Measurements from ENCODE around the gene ALDH1L1.
"Not testable (repeated sequence)": the region's sequence is repeated elsewhere in the genome, so short reads cannot be mapped to it uniquely, and the experiment has no call there.

ALDH1L1 gene

DNA sequence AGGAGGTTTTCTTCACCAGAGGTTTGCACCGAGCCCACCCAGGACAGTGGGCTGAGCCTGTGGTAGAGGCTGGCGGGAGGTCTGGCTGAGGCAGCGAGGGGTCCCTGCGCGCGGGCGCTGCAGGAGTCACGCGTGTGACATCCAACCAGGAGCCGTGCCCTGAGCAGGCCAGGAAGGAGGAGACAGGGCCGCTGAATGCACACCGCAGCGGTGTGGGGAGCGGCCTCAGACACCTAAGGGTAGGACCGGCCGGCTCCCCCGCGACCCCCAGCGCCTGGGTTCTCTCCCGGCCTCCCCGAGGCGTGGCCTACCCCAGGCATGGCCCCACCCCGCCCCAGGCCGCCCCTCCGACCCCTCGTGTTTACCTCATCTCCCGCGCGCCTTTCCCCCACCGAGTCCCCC, 96.9 kb downstream of the ALDH1L1 start:
- DNase-seq (ENCODE audit: low read depth): no peak

DNA sequence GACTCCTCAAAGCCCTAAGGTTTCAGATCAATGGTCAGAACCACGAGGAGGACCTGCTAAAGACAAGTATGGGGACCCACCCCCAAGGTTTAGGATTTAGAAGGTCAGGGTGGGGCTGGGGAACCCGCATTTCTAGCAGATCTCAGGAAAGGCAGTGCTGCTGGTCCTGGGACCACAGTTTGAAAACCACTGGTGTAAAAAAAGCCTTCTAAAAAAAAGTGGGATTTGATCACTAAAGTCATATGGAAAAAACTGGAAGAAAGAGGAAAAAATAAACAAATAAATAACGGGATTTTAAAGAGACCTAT, 97.3 kb downstream of the ALDH1L1 start:
- no peak for DNase-seq (ENCODE audit: low read depth)

DNA sequence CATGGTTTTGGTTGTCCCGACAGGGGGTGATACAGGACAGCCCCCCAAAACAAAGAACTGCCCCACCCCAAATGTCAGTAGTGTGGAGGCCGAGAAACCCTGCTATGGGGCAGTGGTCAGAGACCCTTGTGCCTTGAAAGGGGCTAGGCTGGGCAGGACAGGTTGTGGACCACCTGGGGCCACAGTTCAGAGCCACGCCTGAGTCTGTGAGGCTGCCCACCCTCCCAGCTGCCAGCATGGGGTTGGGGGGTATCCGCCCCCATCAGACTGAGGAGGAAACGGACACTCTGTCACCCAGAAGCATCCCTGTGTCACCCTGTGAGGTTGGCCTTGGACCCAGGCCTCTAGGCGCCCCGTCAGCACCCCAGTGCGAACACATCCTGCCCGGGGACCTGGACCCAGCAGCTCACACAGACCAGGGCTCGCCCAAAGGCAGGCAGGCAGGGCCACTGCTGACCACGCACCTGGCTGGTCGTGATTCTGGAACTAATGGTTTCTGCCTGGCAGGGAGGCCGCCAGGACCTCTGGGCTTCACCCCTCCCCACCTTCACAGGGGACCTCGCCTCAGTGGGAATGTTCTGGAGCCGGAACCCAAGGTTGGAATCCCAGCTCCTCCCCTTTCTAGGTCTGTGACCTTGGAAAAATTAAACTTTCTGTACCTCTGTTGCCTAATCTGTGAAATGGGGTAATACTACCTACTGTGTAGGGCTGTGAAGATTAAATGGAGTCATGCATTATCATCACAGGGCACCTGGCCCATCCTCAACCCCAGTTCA, 97.8 kb downstream of the ALDH1L1 start:
- no peak for DNase-seq (ENCODE audit: low read depth)

- DNase-seq (ENCODE audit: low read depth): no peak
Measured at GRCh38 chr3:126081618-126082361, 98.6 kb downstream of the ALDH1L1 start.

GRCh38 chr3:126080970-126081369, 99.4 kb downstream of the ALDH1L1 start:
- no peak for DNase-seq (ENCODE audit: low read depth)

- no peak for DNase-seq (ENCODE audit: low read depth)
Measured at GRCh38 chr3:126078866-126079265, 101.5 kb downstream of the ALDH1L1 start.

- no peak for DNase-seq (ENCODE audit: low read depth)
Measured at GRCh38 chr3:126077754-126078153, 102.6 kb downstream of the ALDH1L1 start.

GRCh38 chr3:126076140-126076539, 104.2 kb downstream of the ALDH1L1 start:
- no peak for DNase-seq (ENCODE audit: low read depth)

DNA sequence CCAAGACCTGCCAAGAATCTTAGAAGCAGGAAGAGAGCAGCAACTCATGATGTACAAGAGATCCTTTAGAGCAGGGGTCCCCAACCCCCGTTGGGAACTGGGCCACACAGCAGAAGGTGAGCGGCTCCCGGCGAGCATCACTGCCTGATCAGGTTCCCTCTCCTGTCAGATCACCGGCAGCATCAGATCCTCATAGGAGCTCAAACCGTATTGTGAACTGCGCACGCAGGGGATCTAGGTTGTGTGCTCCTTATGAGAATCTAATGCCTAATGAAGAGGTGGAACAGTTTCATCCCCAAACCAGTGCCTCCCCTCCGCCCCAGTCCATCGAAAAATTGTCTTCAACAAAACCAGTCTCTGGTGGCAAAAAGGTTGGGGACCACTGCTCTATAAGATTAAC, 110.2 kb downstream of the ALDH1L1 start:
- no peak for DNase-seq (ENCODE audit: low read depth)

DNA sequence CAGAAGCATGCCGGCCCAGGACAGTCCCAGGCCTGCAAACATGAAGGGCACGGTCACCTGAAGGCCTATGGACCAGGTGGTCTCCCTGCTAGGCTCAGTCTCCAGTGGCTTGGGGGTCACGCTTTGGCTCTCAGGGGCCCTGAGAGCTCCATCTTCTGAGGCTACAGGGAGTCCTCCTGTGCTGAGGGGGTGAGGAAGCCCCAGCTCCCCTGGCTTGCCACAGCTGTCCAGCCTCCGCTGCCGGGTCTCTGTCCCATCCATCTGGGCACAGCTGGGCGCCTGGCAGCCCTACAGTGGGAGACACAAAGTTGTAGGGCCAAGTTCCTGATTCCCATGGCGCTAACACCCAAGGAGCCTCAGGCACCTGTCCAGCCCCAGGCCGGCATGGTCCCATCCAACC, 112.4 kb downstream of the ALDH1L1 start:
- no peak for DNase-seq (ENCODE audit: low read depth)

DNA sequence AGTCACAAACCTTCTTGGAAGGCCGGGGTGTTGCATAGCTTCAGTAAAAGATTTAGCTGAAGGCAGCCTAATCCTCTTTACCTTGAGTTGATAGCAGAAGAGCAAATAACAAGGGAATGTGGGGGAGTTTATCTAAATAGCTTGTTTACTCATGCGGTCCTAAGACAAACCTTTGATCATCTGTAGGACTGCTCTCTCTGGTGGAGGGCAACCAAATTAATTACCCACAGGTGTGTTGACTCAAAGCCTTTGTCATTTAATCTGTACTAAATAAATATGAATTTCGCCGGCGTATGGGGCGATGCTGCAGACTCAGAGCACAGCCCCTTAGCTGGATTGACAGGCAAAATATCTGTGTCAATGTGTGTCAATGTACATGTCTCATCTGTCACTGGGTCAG, 113.7 kb downstream of the ALDH1L1 start:
- not testable (repeated sequence) for DNase-seq (ENCODE audit: low read depth)

DNA sequence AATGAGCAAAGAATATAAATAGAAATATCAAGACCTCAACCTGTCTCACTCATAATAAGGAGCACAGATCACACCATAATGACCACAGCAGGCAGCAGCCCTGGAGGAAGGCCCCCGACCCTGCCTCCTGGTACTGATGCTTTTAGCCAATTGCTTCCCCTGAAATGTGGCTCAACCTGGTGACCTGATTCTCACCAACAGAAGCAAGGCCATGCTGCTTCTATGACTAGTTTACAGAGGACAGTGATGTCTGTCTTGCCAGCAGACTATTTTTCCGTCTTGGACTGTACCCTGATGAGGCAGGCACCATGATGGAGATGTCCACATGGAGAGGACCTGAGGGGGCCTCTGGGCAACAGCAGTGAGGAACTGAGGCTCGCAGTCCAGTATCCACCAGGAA, 114.5 kb downstream of the ALDH1L1 start:
- DNase-seq (ENCODE audit: low read depth): no peak

DNA sequence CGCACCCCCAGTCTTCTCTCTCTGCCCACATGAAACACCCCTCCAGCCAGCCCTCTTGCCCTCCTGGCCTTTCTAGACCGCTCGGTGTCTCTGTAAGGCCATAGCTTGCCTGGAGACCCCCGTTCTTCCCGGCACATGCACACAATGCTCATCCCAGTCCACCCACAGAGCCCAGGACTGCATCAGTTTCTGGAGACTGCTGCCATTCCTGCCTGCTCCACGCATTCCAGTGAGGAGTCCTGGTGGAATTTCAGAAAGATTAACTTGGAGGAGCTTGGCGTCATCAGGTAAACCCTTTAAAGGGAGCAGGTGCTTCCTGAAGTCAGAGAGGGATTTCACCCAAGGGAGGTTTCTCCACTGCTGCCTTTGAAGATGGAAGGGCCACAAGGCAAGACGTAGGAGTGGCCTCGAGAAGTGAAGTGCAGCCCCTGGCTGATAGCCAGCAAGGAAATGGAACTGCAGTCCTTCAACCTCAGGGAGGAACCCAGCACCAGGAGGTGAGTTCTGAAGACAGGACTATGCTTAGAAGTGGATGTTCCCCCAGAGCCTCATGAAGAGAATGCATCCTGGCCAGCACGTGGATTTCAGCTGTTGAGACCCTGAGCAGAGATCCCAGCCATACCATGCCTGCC, 115.6 kb downstream of the ALDH1L1 start:
- DNase-seq (ENCODE audit: low read depth): no peak

DNA sequence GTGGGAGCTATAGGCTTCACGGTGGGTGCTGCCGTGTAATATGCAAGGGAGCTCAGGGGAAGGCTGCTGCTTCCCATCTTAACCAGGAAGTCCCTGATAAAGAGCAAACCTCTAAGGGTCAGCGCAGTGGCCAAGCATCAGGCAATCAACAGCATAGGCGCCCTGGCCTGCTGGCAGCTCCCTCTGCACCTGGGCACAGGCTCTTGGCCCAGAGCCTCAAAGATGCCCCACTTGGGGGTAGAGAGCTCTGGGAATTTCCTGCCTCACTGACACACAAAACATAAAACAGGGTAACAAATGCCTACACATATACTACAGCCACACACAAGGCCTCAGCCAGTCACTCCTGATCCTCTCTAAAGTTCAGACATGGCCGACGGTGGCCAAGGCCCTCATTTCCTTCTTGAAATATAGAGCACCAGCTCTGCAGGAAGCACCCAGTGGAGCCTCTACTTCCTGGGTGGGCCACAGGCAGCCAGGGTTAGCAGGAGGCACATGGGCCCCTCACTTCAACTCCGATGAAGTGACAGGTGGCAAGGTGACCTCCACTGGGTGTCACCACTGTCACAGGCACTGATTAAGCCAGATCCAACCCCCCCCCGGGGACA, 116.9 kb downstream of the ALDH1L1 start:
- DNase-seq (ENCODE audit: low read depth): no peak

GRCh38 chr3:126061301-126062032, 118.9 kb downstream of the ALDH1L1 start:
- DNase-seq (ENCODE audit: low read depth): no peak

DNA sequence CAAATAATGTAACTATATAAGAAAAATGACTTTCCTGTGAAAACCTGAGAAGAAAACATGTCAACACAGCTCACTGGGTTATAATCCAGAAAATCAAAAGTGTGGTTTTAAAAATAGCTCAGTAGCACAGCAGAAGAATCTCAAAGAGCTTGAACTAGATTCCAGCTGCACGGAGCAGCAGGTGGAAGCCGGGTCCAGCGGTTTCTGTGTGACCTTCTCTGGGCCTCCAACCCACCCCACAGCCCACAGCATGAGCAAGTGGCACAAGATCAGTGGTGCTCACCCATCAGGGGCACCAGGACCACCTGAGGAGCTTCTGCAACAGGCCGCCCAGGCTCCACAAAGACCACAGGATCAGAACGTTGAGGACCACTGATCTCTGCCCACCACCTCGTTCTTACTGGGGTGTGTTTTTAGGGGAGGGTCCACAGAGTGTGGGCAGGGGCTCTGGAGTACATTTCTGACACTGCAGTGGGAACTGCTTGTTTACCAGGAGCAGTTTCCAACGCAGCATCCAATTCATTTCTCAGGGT, 119.7 kb downstream of the ALDH1L1 start:
- no peak for DNase-seq (ENCODE audit: low read depth)

- DNase-seq (ENCODE audit: low read depth): no peak
Measured at GRCh38 chr3:126058666-126059065, 121.7 kb downstream of the ALDH1L1 start.

DNA sequence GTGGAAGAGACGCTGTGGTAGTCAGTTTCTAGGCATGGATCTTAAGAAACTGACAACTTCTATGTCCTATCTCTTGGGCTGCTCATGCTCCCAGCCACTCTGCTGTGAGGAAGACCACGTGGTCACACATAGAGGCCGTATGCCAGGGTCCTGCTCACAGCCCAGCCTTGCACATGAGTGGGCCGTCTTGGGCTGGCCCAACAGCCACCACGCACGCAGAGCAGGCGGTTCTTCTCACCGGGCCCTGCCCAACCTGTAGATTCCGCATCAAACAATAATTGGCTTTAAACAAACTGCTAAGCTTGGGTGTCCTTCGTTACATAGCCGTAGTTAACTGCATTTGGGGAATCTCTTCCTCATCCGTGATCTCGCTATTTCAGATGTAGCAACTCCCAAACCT, 122.5 kb downstream of the ALDH1L1 start:
- no peak for DNase-seq (ENCODE audit: low read depth)

DNA sequence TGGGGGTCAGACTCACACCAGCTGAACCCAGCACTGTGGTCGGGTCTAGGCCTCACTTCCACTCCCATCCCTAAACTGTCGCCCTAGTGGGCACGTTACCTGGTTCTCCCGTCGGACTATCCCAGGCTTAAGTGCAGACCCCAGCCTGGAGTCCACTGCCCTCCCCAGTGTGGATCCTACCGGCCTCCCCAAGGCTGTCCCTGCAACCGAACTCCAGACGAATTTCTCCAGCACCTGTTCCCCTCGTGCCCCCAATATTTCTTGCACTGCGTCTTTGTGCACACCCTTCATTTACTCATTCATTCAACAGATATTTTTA, 122.9 kb downstream of the ALDH1L1 start:
- DNase-seq (ENCODE audit: low read depth): no peak

GRCh38 chr3:126056681-126057500, 123.5 kb downstream of the ALDH1L1 start:
- DNase-seq (ENCODE audit: low read depth): no peak

DNA sequence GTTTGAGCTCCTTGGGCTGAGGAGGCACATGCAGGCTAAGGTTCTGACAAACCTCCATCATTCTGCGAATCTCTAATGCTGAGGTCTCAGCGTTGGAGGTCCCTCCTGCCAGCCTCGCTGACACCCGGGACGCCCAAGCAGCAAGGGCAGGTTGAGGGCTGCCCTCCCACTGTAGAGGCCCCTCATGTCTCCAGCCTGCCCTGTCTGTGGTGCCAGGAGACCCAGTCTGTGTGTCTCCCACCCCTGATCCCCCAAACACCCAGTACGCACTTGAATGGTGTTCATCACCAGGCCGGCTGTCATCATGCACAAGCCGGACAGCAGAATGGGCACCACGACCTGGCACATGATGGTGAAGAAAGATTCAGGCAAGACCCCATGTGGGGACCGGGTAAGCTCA, 124.3 kb downstream of the ALDH1L1 start:
- DNase-seq (ENCODE audit: low read depth): no peak

Data from stimulated activated CD8-positive, alpha-beta memory T cell treated with anti-CD3 and anti-CD28 coated beads, Interleukin-15, amount 100 ng/mL, for 1 hour (primary cell).